CD14-positive monocyte (primary cell): ENCODE data around the gene PKDCC. TPM values are rescaled to one million over a fixed set of nuclear protein-coding genes. Genes with fewer than 3 reads are reported as not detected.

Source experiments
- DNase-seq, 3 donors: peaks; one replicate each; pipeline ENCODE4 v3.0.0-alpha.2; 2011 to 2022
- H2AFZ ChIP-seq: 2 replicates; pipeline ENCODE4 v1.6.0; 2012; ENCODE audit warnings: mild to moderate bottlenecking, low read depth, low read length, inconsistent platforms; ENCODE audit not compliant: insufficient read depth, poor library complexity, severe bottlenecking
- H3K27ac ChIP-seq, 2 donors: 1 replicate in 1 of 2; 2 replicates in 1 of 2; pipeline ENCODE4 v1.5.1; 2012 to 2013; ENCODE audit warnings: low read length in 2 of 2, control low read depth in 1 of 2, inconsistent platforms in 1 of 2, low read depth in 1 of 2, mild to moderate bottlenecking in 1 of 2
- H3K27me3 ChIP-seq, 2 donors: one replicate each; pipeline versions ENCODE4 v1.6.0 to v1.6.1; 2011 to 2013; ENCODE audit warnings: low read length in 2 of 2; ENCODE audit not compliant: control insufficient read depth in 2 of 2, insufficient read depth in 2 of 2
- H3K36me3 ChIP-seq, 2 donors: replicated peaks in 1 of 2; 1 replicate in 1 of 2; 2 replicates in 1 of 2; pipeline versions ENCODE4 v1.5.1 to v1.6.1; 2012 to 2013; ENCODE audit warnings: low read length in 2 of 2, control low read depth in 1 of 2, inconsistent platforms in 1 of 2, mild to moderate bottlenecking in 1 of 2; ENCODE audit not compliant: insufficient read depth in 2 of 2, control insufficient read depth in 1 of 2
- H3K4me1 ChIP-seq, 2 donors: 1 replicate in 1 of 2; 2 replicates in 1 of 2; pipeline versions ENCODE4 v1.5.1 to v1.6.1; 2012 to 2013; ENCODE audit warnings: low read length in 2 of 2, control low read depth in 1 of 2, inconsistent platforms in 1 of 2, mild to moderate bottlenecking in 1 of 2, moderate library complexity in 1 of 2; ENCODE audit not compliant: insufficient read depth in 2 of 2, control insufficient read depth in 1 of 2
- H3K4me2 ChIP-seq: replicated peaks from 2 replicates; pipeline ENCODE3; 2012; ENCODE audit warnings: low read length, moderate library complexity, mild to moderate bottlenecking; ENCODE audit not compliant: poor library complexity, severe bottlenecking; ENCODE audit errors: extremely low read depth
- H3K4me3 ChIP-seq, 3 experiments: fragments of 200-600 bp in 1 of 3; sonication (generic) in 1 of 3; replicated peaks in 1 of 3; 1 replicate in 2 of 3; 2 replicates in 1 of 3; pipeline ENCODE4 v1.5.1; 2011 to 2013; ENCODE audit warnings: low read length in 3 of 3, mild to moderate bottlenecking in 3 of 3, control low read depth in 2 of 3, low read depth in 2 of 3, inconsistent platforms in 1 of 3, moderate library complexity in 1 of 3
- H3K79me2 ChIP-seq: 2 replicates; pipeline ENCODE4 v1.6.0; 2012; ENCODE audit warnings: mild to moderate bottlenecking, control low read depth, inconsistent platforms, low read length, moderate library complexity; ENCODE audit not compliant: insufficient read depth
- H3K9ac ChIP-seq: 2 replicates; pipeline ENCODE4 v1.6.0; 2017; ENCODE audit warnings: low read length, mild to moderate bottlenecking; ENCODE audit not compliant: insufficient read depth, poor library complexity, severe bottlenecking
- H3K9me3 ChIP-seq, 2 donors: replicated peaks in 1 of 2; 1 replicate in 1 of 2; 2 replicates in 1 of 2; pipeline versions ENCODE4 v1.5.1 to v1.6.1; 2012 to 2013; ENCODE audit warnings: low read length in 2 of 2, control low read depth in 1 of 2; ENCODE audit not compliant: control insufficient read depth in 1 of 2, insufficient read depth in 1 of 2
- H4K20me1 ChIP-seq: 2 replicates; pipeline ENCODE4 v1.6.0; 2012; ENCODE audit warnings: mild to moderate bottlenecking, low read length, control low read depth, moderate library complexity; ENCODE audit not compliant: insufficient read depth
- H3K27ac Mint-ChIP-seq, 7 donors: one replicate each; pipeline ENCODE4 v1.8.0; 2020; ENCODE audit warnings: mild to moderate bottlenecking in 7 of 7, mixed read lengths in 7 of 7, moderate library complexity in 6 of 7, inconsistent platforms in 2 of 7
- H3K27me3 Mint-ChIP-seq, 3 donors: one replicate each; pipeline ENCODE4 v1.8.0; 2021 to 2022; ENCODE audit warnings: low read depth in 3 of 3, mild to moderate bottlenecking in 3 of 3, mixed read lengths in 3 of 3, moderate library complexity in 3 of 3, inconsistent platforms in 1 of 3
- H3K36me3 Mint-ChIP-seq, 2 donors: one replicate each; pipeline ENCODE4 v1.8.0; 2020; ENCODE audit warnings: mixed read lengths in 2 of 2, inconsistent platforms in 1 of 2, mild to moderate bottlenecking in 1 of 2
- H3K4me1 Mint-ChIP-seq: one replicate; pipeline ENCODE4 v1.8.0; 2020; ENCODE audit warnings: mild to moderate bottlenecking, mixed read lengths
- H3K4me3 Mint-ChIP-seq, 2 donors: one replicate each; pipeline ENCODE4 v1.8.0; 2020; ENCODE audit warnings: mild to moderate bottlenecking in 2 of 2, mixed read lengths in 2 of 2, moderate library complexity in 1 of 2
- H3K9me3 Mint-ChIP-seq, 7 donors: one replicate each; pipeline ENCODE4 v1.8.0; 2020 to 2022; ENCODE audit warnings: mixed read lengths in 7 of 7, mild to moderate bottlenecking in 6 of 7, moderate library complexity in 6 of 7, inconsistent platforms in 2 of 7
- CTCF ChIP-seq: fragments of 200-600 bp; IDR thresholded peaks from one replicate; pipeline ENCODE4 v1.8.0; 2022; ENCODE audit warnings: antibody characterized with exemption, mild to moderate bottlenecking
- WGBS: methylation state at CpG from one replicate; pipeline ENCODE4 v1.1.5; 2013; ENCODE audit warnings: missing lambda C conversion rate; ENCODE audit not compliant: insufficient coverage; 5-methylcytosine and 5-hydroxymethylcytosine counted together
- intact Hi-C, 2 donors: fragments of 100-400 bp; cut with micrococcal nuclease; formaldehyde crosslinking; loops; one replicate each; pipeline versions ENCODE4 v1.15.0 to v1.15.1; 2023
- polyA plus RNA-seq, 3 donors: library from polyadenylated mRNA; depleted of rRNA in 1 of 3; unstranded in 2 of 3; stranded (reverse) in 1 of 3; fragments of 300-500 nt in 2 of 3; fragments of >200 nt in 1 of 3; fragmentation: Illumina TruSeq in 2 of 3; gene quantifications; 1 replicate in 2 of 3; 2 replicates in 1 of 3; pipeline ENCODE4 v1.2.3, GENCODE V29; 2012 to 2021

PKDCC gene
- polyA plus RNA-seq, 3 donors, result not detected

DNA sequence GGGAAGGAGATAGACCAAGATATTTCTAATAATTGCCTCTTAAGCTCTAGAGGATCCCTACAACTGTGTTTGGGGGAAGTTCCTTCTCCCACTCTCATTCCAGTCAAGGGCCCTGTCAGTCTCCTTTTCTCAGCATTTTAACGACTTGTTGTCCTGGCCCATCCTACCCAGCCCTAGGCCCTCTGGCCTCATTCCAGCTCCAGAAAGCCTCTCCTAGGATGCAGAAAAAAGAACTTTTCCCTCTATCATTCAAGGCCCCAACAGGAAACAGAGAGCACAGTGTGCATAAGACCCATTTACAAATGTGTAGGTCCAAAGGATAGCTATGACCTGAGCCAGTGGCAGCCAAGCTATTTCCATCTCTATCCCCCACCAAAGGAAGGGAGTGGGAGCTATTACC is 14.0 kb downstream of the PKDCC start:
- H3K9me3 Mint-ChIP-seq, result peaks cover 0 to 4% (median 2%) of the 10 kb centered on the region in 7 donors
- TF ChIP-seq CTCF, result no peak
- peaks cover 0 to 5% (median 0%) of the 10 kb centered on the region in 3 donors for H3K27me3 Mint-ChIP-seq
- H3K4me1 Mint-ChIP-seq, result peaks cover 10% of the 10 kb centered on the region
- no peak overlapping the region for H3K4me2 ChIP-seq
- intact Hi-C loops, result no loop called here
- no peaks in the 10 kb centered on the region for H3K27me3 ChIP-seq
- no peaks in the 10 kb centered on the region for H4K20me1 ChIP-seq
- H3K27ac Mint-ChIP-seq, result no peak overlapping the region
- no peak overlapping the region for H3K9ac ChIP-seq
- H3K36me3 ChIP-seq, result no peaks in the 10 kb centered on the region
- H3K36me3 Mint-ChIP-seq, result no peaks in the 10 kb centered on the region
- DNase-seq, result no peak
- WGBS, result 100% methylated on average over 1 of the region's 1 CpG
- H3K27ac ChIP-seq, result no peak overlapping the region
- peaks cover 0 to 11% of the 10 kb centered on the region in 2 donors for H3K4me1 ChIP-seq
- no peak overlapping the region for H2AFZ ChIP-seq
- H3K79me2 ChIP-seq, result no peaks in the 10 kb centered on the region
- no peak overlapping the region for H3K4me3 Mint-ChIP-seq
- no peaks in the 10 kb centered on the region for H3K9me3 ChIP-seq
- H3K4me3 ChIP-seq, result no peak overlapping the region

- TF ChIP-seq CTCF, result no peak
- H3K4me3 ChIP-seq, result no peak overlapping the region
- H3K4me1 ChIP-seq, result peaks cover 0 to 11% of the 10 kb centered on the region in 2 donors
- Mint-ChIP-seq H3K27me3 (peaks cover under 1 to 5% (median 2%) of the 10 kb centered on the region in 3 donors), H3K36me3 (no peaks in the 10 kb centered on the region), H3K9me3 (peaks cover 0 to 4% (median 3%) of the 10 kb centered on the region in 7 donors), H3K4me3 (no peak overlapping the region), H3K27ac (no peak overlapping the region), H3K4me1 (peaks cover 10% of the 10 kb centered on the region)
- no peaks in the 10 kb centered on the region for H3K27me3 ChIP-seq
- no peaks in the 10 kb centered on the region for H3K9me3 ChIP-seq
- no peak overlapping the region for H3K4me2 ChIP-seq
- DNase-seq, result no peak
- H4K20me1 ChIP-seq, result no peaks in the 10 kb centered on the region
- H3K27ac ChIP-seq, result no peak overlapping the region
- intact Hi-C loops, result no loop called here
- H3K9ac ChIP-seq, result no peak overlapping the region
- WGBS, result 95% methylated on average over 3 of the region's 5 CpGs
- H3K36me3 ChIP-seq, result no peaks in the 10 kb centered on the region
- H3K79me2 ChIP-seq, result no peaks in the 10 kb centered on the region
- H2AFZ ChIP-seq, result no peak overlapping the region
Observed at GRCh38 chr2:42063431-42064171, 15.8 kb downstream of the PKDCC start.
